COLO829 (cell line): ENCODE data around the gene HRH3.

Source experiments
- DNase-seq: peaks from one replicate; pipeline ENCODE4 v3.0.0; 2012; ENCODE audit warnings: low spot score

HRH3 gene

GRCh38 chr20:62174870-62175624 lies 45.0 kb downstream of the HRH3 start:
- no peak for DNase-seq

GRCh38 chr20:62174021-62174804 lies 45.9 kb downstream of the HRH3 start:
- no peak for DNase-seq

GRCh38 chr20:62172666-62173065 lies 47.4 kb downstream of the HRH3 start:
- DNase-seq: no peak

- no peak for DNase-seq
Measured at GRCh38 chr20:62171245-62171644, 48.8 kb downstream of the HRH3 start.

GRCh38 chr20:62170536-62170935 lies 49.5 kb downstream of the HRH3 start:
- no peak for DNase-seq

- no peak for DNase-seq
Measured at GRCh38 chr20:62168890-62169435, 51.1 kb downstream of the HRH3 start.

GRCh38 chr20:62168061-62168460 lies 52.0 kb downstream of the HRH3 start:
- DNase-seq: no peak

GRCh38 chr20:62167474-62167873 lies 52.6 kb downstream of the HRH3 start:
- DNase-seq: no peak

- DNase-seq: no peak
Measured at GRCh38 chr20:62165762-62166399, 54.2 kb downstream of the HRH3 start.
